CD4-positive, alpha-beta T cell treated with Interleukin-4 for 1 hour (primary cell): ENCODE data around the gene TCEAL7.
"Not testable (repeated sequence)": the region's sequence is repeated elsewhere in the genome, so short reads cannot be mapped to it uniquely, and the experiment has no call there.

ENCODE experiments used
- DNase-seq, 2 donors: peaks; one replicate each; pipeline ENCODE4 v3.0.0-alpha.2; 2020 to 2022

Gene TCEAL7

GRCh38 chrX:103329991-103330390 lies at the start of gene TCEAL7:
Gene TCEAL7 (plus strand): TSS chrX:103330239. CDS start chrX:103331404, 1,165 bp downstream.
- DNase-seq: no peak

DNA sequence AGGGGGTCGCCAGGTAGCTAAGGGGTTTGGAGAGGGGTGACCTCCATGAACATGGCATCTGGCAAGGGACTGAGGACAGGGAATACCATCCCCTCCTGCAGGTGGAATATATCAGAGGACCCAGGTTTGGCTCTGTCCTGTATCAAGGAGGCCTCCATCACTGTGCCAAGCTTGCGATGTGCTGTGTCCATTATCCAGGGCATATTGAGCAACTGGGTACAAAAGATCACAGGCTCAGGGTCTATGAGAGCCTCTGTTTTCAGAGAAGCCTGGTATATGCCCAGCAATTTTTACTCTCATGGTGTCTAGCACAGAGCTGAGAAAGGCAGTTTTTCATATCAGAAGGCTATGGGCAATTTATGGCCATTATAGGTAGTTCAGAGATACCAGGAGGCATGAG lies 36.9 kb upstream of the TCEAL7 start:
- DNase-seq: no peak

DNA sequence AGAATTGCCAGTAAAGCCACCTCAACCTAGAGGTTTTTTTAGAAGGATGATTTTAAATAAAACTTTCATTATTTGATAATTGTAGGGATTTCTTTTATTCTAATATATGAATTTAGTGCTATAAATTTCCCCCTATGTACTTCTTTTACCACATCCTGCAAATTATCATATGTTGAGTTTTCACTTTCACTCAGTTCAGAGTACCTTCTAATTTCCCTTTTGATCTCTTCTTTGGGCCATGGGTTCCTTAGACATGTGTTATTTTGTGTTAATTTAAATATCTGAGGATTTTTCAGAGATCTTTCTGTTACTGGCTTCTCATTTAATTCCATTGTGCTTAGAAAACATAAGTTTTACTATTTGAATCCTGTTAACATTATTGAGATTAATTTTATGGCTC lies 25.3 kb upstream of the TCEAL7 start:
- no peak for DNase-seq

DNA sequence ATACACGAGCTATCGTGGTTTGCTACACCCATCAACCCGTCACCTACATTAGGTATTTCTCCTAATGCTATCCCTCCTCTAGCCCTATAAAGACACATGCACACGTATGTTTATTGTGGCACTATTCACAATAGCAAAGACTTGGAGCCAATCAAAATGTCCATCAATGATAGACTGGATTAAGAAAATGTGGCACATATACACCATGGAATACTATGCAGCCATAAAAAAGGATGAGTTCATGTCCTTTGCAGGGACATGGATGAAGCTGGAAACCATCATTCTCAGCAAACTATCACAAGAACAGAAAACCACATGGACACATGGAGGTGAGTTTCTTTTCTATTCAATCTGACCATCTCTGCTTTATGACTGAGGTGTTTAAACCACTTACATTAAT lies 24.4 kb upstream of the TCEAL7 start:
- not testable (repeated sequence) for DNase-seq

GRCh38 chrX:103309860-103310554 lies 20.0 kb upstream of the TCEAL7 start:
- DNase-seq: no peak

DNA sequence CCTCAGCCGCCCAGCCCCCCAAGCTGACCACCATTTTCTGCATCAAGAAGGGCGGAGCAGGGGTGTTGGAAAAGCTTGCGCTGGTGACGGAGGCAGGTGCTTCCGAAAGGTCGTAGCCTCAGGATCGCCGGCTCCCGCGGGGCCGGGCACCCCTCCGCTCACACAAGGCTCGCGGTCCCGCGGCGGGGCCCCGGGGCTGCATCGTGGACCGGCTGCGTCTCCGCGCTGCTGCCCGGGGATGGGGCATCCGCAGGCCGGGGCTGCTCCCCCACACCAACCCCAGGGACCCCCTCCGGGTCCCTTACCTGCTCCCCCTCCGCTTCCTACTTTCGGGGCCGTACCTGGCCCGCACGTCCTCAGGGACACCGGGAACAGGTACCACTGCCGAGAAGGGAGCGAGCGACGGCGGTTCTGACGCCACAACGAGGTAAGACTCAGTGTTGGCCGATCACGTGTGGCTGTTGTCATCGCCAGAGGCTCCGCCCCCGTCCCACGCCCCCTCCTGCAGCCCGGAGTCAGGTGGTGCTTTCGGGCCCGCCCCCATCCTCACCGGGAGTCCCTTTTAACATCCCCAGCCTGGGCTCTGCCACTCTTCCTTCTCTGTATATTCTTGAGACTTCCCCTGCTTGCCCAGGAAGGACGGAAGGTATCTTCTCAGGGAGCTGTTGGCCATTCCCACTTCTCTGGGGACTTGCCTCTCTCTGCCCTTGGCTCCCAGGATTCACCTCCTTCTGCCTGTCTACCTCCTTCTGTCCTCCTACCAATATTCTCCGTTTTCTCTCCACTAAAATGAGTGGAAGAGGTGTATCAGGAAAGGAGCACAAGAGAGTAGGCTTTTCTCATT lies 19.3 kb upstream of the TCEAL7 start, which contains the start of gene BEX2:
Gene BEX2 (minus strand): TSS at position 436 of the 844 bp plus-strand sequence. CDS start 1,014 bp downstream, outside the sequence.
- peak; percentile 87 to 88 for DNase-seq

DNA sequence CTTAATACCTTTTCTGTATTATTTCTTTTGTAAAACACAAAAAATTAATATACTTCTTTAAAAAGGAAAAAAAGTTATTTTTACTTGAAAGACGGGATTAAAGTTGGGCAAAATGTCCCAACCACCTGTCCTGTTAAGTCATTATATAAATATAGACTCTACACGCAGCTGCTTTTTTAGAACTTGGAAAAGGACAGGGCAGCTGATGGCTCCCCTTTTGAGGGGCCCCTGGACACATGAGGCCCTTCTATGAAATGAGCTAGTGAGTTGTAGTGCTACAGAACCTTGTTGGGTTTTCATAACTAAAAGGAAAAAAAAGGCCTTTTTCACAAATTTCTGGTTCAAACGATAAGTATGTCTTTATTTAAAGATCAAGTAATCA lies 18.6 kb upstream of the TCEAL7 start:
- DNase-seq: no peak

- no peak for DNase-seq
Measured at GRCh38 chrX:103330681-103331288, 746 bp downstream of the TCEAL7 start.

DNA sequence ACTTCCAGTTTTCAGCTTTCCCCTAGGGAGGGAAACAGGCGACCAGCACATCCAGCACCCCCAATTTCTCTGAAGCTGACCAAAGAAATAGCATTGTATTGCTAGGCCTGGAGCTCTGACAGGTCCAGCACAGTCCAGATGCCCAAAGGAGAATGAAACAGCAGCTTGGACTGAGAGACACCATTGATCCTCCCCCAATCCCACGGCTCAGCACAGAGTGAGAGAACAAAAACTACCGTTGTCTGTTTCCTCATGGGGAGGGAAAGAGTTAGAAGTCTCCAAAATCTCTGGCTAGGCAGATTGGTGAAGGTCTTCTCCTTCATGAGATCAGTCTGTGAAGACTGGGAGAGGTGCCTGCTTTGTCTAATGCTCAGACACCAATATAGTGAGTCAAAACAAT lies 8.6 kb downstream of the TCEAL7 start:
- DNase-seq: no peak

DNA sequence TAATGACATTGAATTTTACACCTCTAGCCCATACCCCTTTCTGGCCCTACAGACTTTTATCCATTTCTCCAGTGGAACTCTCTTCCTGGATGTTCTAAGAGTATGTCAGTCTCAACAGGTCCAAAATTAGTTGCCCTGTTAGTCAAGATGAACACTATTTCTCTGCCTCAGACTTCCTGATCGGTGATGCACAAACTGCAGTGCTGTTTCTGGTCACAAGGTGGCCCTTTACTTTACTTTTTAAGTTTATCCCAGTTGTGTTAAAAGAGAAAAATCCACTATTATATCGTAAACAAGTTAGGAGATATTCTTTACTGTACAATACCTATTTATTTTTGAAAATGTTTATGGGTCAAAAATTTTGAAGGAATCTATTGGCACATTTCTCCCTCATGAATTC lies 13.1 kb downstream of the TCEAL7 start:
- peak; percentile 17 to 35 for DNase-seq

DNA sequence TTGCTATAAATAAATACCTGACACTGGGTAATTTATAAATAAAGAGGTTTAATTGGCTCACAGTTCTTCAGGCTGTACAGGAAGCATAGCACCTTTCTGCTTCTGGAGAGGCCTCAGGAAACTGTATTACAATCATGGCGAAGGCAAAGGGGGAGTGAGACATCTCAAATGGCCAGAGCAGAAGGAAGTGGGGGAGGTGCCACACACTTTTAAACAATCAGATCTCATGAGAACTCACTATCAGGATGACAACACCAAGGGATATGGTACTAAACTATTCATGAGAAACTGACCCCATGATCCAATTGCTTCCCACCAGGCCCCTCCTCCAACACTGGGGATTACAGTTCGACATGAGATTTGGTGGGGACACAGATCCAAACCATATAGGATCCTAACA lies 14.6 kb downstream of the TCEAL7 start:
- DNase-seq: no peak

DNA sequence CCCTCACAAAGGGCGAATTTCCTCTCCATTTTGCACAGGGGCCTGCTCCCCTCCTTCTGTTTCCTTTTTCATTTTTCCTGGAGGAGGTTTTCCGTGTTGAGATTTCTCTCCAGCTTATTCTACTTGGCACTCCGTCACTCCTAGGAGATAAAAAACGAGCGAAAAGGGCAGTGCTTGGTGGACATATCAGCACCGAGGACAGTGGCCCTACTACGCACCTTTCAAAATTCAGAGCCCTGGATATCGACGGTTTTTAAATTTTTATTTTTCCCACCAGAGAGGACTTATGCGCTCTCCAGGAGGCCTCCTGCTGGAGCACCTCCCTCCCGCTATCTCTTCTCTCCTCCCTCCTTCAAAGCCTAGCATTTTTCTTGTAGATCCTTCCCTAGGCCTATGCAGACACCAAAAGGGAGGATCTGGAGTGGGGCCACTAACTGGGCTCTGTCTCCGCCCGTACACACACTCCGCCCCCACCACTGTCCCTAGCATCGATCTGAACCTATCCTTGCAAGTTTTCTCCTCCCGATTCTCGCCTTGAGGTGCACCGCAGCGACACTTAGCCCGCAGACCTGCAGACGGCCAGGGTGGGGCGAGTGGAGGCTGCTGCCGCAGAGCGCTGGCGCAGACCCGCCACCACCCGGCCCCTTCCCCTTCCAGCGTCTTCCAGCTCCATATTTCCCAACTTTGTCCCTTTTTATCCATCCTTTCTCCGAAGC lies 17.8 kb downstream of the TCEAL7 start:
- DNase-seq: no peak

GRCh38 chrX:103356130-103356798 lies 26.2 kb downstream of the TCEAL7 start, which contains the start of gene TCEAL9:
Gene TCEAL9 (plus strand): TSS chrX:103356506. CDS start chrX:103357685, 1,179 bp downstream.
- DNase-seq: no peak

DNA sequence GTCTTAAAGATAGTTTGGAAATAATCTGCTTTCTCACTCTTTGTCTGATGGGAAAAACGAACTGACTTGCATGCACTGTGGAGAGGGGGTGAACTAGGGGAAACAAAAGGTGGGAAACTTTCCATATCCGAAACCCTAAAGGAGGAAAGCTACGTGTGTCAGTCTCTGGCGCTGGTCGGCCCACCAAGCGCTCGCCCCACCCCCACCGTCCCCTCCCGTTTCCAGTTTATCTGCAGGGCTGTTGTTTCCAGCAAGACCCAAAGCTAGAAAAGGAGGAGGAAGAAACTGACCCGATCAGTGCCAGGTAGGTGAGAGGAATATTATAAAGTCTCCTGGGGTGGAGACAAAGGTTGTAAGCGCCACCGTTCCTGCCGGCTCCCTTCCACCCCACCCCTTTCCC lies 26.8 kb downstream of the TCEAL7 start:
- DNase-seq: no peak

GRCh38 chrX:103357871-103358270 lies 27.8 kb downstream of the TCEAL7 start:
- no peak for DNase-seq

GRCh38 chrX:103359605-103360004 lies 29.6 kb downstream of the TCEAL7 start:
- DNase-seq: not testable (repeated sequence)

- DNase-seq: no peak
Measured at GRCh38 chrX:103360092-103360491, 30.1 kb downstream of the TCEAL7 start.

GRCh38 chrX:103360916-103361315 lies 30.9 kb downstream of the TCEAL7 start:
- DNase-seq: no peak

- no peak for DNase-seq
Measured at GRCh38 chrX:103361798-103362197, 31.8 kb downstream of the TCEAL7 start.

GRCh38 chrX:103362474-103362873 lies 32.4 kb downstream of the TCEAL7 start:
- DNase-seq: no peak

- no peak for DNase-seq
Measured at GRCh38 chrX:103363046-103363445, 33.0 kb downstream of the TCEAL7 start.

- no peak for DNase-seq
Measured at GRCh38 chrX:103367502-103367901, 37.5 kb downstream of the TCEAL7 start.
